ENCODE measurements around the gene LOX. TPM values are rescaled to one million over a fixed set of nuclear protein-coding genes. Genes with fewer than 3 reads are reported as not detected.

The LOX gene
- total RNA-seq, 1 experiment from 2014 or later: 0.12 TPM

DNA sequence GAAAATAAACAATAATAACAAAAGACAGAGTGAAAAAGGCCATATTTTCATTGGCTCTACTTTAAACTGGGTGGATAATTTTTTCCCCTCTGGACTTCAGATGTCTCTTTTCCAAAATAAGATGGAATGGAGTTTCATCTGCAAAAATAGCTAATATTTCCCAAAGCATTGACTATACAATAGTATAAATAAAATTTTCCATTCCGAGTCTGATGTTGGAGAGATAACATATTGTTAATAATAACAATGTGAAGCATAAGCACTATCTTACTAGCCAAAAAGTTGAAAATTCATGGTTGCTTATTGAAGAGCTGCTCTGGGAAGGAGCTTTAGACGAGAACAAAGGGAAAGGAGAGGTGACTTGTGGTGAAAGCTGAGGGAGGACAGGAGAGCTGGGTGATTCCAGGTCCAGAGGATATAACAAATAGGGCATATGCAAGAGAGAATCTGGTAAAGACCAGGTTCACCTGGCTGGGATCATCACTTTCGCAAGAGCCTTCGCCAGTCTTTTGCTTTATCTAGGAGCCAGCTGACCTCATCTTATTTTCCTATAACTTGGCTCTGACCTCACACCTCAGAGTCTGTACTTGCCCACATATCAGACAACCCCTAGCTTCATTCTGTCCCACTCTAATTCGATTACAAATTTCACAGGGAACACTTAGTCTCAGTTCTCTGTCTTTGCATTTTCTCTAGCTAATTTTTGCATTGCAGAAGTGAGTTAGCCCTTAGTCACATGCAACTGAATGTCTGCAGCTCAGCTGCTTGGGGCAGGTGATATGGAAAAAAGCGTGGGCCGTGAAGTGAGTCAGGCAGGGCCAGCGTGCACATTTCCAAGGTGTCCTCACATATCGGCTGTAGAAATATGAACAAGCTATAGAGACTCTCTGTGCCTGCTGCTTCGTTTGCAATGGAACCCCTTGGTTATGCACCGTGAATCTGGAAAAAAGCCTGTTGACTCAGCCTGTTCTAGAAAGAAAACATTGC is 43.7 kb upstream of the LOX start (continued):
- no peak for TF ChIP-seq POLR2A (IDR thresholded peaks at IDR 0.05; ENCODE audit: borderline replicate concordance, extremely low read depth, insufficient read depth, insufficient read length)

DNA sequence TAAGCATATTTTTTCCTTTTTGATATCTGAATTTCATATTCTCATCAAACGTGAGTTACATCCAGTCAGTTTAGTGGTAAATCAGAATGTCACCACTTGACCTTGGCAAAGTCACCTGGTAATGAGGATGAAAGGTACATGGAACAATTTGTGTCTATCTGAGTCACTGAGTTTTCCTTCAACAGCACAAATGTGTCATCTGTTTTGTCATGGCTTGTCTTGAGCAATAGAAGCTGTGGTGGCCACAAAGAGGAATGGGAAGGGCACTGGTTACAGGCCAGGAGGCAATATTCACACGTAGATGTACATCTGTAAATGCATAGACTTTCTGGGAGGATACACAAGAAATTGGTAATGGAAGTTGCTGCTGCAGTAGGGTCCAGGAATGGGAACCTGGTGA is 42.9 kb upstream of the LOX start:
- Histone ChIP-seq H3K9me2 (ENCODE audit: insufficient read depth) (no peaks in the 10 kb centered on the region), H4K20me1 (ENCODE audit: insufficient read depth) (no peaks in the 10 kb centered on the region), H3K4me3 (replicated peaks in 1 of 2; ENCODE audit: low read depth in 1 of 2, low read length in 2 of 2) (no peak overlapping the region), H3K4me2 (ENCODE audit: low read length) (no peak overlapping the region), H3K79me2 (ENCODE audit: insufficient read depth, low read length) (no peaks in the 10 kb centered on the region), H3K27ac (ENCODE audit: low read depth, low read length) (no peak overlapping the region), H3K9ac (ENCODE audit: low read length) (no peak overlapping the region), H3K36me3 (ENCODE audit: control insufficient read depth in 1 of 2, insufficient read depth in 2 of 2, low read length in 2 of 2) (no peaks in the 10 kb centered on the region), H3K4me1 (ENCODE audit: control insufficient read depth in 1 of 2, insufficient read depth in 2 of 2, low read length in 2 of 2) (peaks cover 0 to 6% of the 10 kb centered on the region in 2 experiments; a peak in 1 of 4 replicates), H3K9me3 (ENCODE audit: control insufficient read depth in 1 of 2, insufficient read depth in 1 of 2, low read depth in 1 of 2, low read length in 2 of 2) (no peaks in the 10 kb centered on the region), H3K27me3 (ENCODE audit: insufficient read depth, low read length) (no peaks in the 10 kb centered on the region), H2AFZ (ENCODE audit: low read depth, low read length, poor library complexity, severe bottlenecking) (no peak overlapping the region)
- TF ChIP-seq CEBPB (IDR thresholded peaks at IDR 0.05; ENCODE audit: low read depth) (peak; percentile 90), SIN3A (IDR thresholded peaks at IDR 0.05; ENCODE audit: low read depth) (no peak), POLR2AphosphoS5 (IDR thresholded peaks at IDR 0.05; ENCODE audit: low read depth, low read length) (no peak), JUND (IDR thresholded peaks at IDR 0.05) (peak; percentile 44; the same call in 1 of the 2 replicates), CBX3 (IDR thresholded peaks at IDR 0.05; ENCODE audit: low read depth) (no peak), SP1 (IDR thresholded peaks at IDR 0.05; ENCODE audit: low read depth) (peak; percentile 46), YY1 (IDR thresholded peaks at IDR 0.05; ENCODE audit: extremely low read depth, insufficient replicate concordance, low read depth, low read length) (no peak), SRF (IDR thresholded peaks at IDR 0.05; ENCODE audit: low read depth) (no peak), FOSL1 (IDR thresholded peaks at IDR 0.05; ENCODE audit: low read depth) (peak; percentile 48), EGR1 (IDR thresholded peaks at IDR 0.05; ENCODE audit: low read depth) (no peak), POLR2A (IDR thresholded peaks at IDR 0.05; ENCODE audit: borderline replicate concordance, extremely low read depth, insufficient read depth, insufficient read length) (no peak), TCF7L2 (IDR thresholded peaks at IDR 0.05; ENCODE audit: borderline replicate concordance, extremely low read depth, insufficient read depth, insufficient read length) (peak; percentile 56)
- TF ChIP-seq, protein P1, sequence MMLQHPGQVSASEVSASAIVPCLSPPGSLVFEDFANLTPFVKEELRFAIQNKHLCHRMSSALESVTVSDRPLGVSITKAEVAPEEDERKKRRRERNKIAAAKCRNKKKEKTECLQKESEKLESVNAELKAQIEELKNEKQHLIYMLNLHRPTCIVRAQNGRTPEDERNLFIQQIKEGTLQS (IDR thresholded peaks at IDR 0.05): no peak
- TF ChIP-seq, protein P2, sequence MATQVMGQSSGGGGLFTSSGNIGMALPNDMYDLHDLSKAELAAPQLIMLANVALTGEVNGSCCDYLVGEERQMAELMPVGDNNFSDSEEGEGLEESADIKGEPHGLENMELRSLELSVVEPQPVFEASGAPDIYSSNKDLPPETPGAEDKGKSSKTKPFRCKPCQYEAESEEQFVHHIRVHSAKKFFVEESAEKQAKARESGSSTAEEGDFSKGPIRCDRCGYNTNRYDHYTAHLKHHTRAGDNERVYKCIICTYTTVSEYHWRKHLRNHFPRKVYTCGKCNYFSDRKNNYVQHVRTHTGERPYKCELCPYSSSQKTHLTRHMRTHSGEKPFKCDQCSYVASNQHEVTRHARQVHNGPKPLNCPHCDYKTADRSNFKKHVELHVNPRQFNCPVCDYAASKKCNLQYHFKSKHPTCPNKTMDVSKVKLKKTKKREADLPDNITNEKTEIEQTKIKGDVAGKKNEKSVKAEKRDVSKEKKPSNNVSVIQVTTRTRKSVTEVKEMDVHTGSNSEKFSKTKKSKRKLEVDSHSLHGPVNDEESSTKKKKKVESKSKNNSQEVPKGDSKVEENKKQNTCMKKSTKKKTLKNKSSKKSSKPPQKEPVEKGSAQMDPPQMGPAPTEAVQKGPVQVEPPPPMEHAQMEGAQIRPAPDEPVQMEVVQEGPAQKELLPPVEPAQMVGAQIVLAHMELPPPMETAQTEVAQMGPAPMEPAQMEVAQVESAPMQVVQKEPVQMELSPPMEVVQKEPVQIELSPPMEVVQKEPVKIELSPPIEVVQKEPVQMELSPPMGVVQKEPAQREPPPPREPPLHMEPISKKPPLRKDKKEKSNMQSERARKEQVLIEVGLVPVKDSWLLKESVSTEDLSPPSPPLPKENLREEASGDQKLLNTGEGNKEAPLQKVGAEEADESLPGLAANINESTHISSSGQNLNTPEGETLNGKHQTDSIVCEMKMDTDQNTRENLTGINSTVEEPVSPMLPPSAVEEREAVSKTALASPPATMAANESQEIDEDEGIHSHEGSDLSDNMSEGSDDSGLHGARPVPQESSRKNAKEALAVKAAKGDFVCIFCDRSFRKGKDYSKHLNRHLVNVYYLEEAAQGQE (IDR thresholded peaks at IDR 0.05; ENCODE audit: low read depth): no peak
- TF ChIP-seq, protein P3, sequence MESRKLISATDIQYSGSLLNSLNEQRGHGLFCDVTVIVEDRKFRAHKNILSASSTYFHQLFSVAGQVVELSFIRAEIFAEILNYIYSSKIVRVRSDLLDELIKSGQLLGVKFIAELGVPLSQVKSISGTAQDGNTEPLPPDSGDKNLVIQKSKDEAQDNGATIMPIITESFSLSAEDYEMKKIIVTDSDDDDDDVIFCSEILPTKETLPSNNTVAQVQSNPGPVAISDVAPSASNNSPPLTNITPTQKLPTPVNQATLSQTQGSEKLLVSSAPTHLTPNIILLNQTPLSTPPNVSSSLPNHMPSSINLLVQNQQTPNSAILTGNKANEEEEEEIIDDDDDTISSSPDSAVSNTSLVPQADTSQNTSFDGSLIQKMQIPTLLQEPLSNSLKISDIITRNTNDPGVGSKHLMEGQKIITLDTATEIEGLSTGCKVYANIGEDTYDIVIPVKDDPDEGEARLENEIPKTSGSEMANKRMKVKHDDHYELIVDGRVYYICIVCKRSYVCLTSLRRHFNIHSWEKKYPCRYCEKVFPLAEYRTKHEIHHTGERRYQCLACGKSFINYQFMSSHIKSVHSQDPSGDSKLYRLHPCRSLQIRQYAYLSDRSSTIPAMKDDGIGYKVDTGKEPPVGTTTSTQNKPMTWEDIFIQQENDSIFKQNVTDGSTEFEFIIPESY (IDR thresholded peaks at IDR 0.05; ENCODE audit: extremely low read depth, insufficient replicate concordance, low read length): no peak
- ChIA-PET POLR2A (no interaction called here), CTCF (no interaction called here), RAD21 (ENCODE audit: low non-redundant PET in 1 of 2, low total read pairs in 2 of 2, uncharacterized antibody in 2 of 2, unreplicated experiment in 2 of 2) (no interaction called here)
- BruUV-seq (replicated peaks): no TSS peak
- intact Hi-C loops (cut with micrococcal nuclease): no loop called here
- ATAC-seq: no peak
- DNase-seq (ENCODE audit: low read depth, low spot score): peak; percentile 31
